Transverse colon (tissue), 4 donors: Measurements from ENCODE around the gene CAMK1.

Source experiments
- CTCF ChIP-seq, 5 experiments: fragments of 200-600 bp in 3 of 5; fragments of 450-650 bp in 2 of 5; sonication (generic) in 3 of 5; IDR thresholded peaks; 1 replicate in 2 of 5; 2 replicates in 3 of 5; pipeline ENCODE4 v1.5.1; 2016 to 2017; ENCODE audit warnings: antibody characterized with exemption in 5 of 5, inconsistent platforms in 3 of 5, mild to moderate bottlenecking in 2 of 5, moderate library complexity in 1 of 5
- POLR2AphosphoS5 ChIP-seq, 3 donors: sonication (generic); formaldehyde crosslinking; IDR thresholded peaks; one replicate each; pipeline ENCODE4 v1.6.1; 2016; ENCODE audit warnings: antibody characterized with exemption in 3 of 3

- TF ChIP-seq CTCF (IDR thresholded peaks at IDR 0.05) (no peak), POLR2AphosphoS5 (IDR thresholded peaks at IDR 0.05) (no peak)
Observed at GRCh38 chr3:9727743-9728142, 42.0 kb downstream of the CAMK1 start.
